Measurements from ENCODE around the gene MICAL2.

DNA sequence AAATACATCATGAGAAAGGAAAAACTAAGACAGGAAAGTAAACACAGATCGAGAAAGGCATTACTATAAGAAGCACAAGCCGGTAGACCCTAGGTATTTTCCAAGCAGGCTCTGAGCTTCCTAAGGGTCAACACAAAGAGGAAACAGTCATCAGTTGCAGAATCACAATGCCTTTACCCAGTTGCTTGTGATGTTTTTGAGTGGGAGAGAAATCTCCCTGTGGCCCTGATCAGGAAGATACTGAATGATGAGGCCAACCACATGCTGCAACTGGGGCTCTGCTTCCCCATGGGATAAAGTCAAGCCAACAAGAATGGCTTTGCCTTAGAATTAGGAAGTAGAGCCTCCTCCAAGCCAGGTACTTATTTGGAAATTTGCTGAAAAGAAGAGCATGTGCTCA lies 132.6 kb downstream of the MICAL2 start:
- TF ChIP-seq, protein P1, sequence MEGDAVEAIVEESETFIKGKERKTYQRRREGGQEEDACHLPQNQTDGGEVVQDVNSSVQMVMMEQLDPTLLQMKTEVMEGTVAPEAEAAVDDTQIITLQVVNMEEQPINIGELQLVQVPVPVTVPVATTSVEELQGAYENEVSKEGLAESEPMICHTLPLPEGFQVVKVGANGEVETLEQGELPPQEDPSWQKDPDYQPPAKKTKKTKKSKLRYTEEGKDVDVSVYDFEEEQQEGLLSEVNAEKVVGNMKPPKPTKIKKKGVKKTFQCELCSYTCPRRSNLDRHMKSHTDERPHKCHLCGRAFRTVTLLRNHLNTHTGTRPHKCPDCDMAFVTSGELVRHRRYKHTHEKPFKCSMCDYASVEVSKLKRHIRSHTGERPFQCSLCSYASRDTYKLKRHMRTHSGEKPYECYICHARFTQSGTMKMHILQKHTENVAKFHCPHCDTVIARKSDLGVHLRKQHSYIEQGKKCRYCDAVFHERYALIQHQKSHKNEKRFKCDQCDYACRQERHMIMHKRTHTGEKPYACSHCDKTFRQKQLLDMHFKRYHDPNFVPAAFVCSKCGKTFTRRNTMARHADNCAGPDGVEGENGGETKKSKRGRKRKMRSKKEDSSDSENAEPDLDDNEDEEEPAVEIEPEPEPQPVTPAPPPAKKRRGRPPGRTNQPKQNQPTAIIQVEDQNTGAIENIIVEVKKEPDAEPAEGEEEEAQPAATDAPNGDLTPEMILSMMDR (IDR thresholded peaks at IDR 0.05), result no peak
- no peak for TF ChIP-seq POLR2A (IDR thresholded peaks at IDR 0.05)
